ENCODE measurements around the gene NKD1.

NKD1 gene, protein sequence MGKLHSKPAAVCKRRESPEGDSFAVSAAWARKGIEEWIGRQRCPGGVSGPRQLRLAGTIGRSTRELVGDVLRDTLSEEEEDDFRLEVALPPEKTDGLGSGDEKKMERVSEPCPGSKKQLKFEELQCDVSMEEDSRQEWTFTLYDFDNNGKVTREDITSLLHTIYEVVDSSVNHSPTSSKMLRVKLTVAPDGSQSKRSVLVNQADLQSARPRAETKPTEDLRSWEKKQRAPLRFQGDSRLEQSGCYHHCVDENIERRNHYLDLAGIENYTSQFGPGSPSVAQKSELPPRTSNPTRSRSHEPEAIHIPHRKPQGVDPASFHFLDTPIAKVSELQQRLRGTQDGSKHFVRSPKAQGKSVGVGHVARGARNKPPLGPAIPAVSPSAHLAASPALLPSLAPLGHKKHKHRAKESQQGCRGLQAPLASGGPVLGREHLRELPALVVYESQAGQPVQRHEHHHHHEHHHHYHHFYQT

GRCh38 chr16:50548125-50548908, at the start of gene NKD1:
Gene NKD1 (plus strand): TSS chr16:50548396. CDS start chr16:50548554, 158 bp downstream.
- TF ChIP-seq, protein P1, sequence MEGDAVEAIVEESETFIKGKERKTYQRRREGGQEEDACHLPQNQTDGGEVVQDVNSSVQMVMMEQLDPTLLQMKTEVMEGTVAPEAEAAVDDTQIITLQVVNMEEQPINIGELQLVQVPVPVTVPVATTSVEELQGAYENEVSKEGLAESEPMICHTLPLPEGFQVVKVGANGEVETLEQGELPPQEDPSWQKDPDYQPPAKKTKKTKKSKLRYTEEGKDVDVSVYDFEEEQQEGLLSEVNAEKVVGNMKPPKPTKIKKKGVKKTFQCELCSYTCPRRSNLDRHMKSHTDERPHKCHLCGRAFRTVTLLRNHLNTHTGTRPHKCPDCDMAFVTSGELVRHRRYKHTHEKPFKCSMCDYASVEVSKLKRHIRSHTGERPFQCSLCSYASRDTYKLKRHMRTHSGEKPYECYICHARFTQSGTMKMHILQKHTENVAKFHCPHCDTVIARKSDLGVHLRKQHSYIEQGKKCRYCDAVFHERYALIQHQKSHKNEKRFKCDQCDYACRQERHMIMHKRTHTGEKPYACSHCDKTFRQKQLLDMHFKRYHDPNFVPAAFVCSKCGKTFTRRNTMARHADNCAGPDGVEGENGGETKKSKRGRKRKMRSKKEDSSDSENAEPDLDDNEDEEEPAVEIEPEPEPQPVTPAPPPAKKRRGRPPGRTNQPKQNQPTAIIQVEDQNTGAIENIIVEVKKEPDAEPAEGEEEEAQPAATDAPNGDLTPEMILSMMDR (IDR thresholded peaks at IDR 0.05; ENCODE audit: borderline replicate concordance, insufficient read depth, low read depth, low read length) = no peak

DNA sequence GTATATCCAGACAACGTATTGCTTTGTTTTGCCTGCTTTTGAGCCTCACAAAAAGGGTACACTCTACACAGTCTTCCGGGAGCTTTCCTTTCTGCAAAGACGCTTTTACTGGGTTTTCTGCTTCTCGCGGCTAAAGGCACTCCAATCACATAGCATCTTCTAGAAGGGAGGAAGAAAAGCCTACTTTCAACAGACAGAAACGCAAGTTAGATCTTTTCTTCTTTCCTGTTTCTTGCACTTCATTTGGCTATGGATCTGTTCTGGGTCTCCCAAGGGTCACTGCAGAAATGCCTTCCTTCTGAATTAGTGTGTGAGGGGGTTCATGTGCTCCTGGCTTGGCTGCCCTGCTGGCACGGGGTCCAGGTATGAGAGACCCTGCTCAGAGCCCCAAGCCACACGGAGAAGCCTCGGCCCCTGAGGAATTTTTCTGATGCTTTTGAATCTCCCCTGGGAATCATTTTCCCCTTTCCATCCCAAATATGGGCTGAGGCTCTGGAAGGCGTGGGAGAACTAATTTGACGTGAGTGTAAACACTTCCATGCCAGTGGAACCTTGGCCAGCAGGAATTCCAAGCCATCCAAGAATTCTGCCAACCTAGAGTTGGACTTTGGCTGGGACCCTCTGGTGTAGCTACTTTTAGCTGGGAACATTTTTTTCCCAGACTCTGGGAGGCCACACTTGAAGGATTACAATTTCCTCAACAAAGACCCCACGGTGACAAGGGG, 49.6 kb upstream of the NKD1 start:
- TF ChIP-seq, protein P1 (IDR thresholded peaks at IDR 0.05; ENCODE audit: borderline replicate concordance, insufficient read depth, low read depth, low read length) = no peak
- H3K4me3 ChIP-seq (ENCODE audit: low read depth, low read length) = no peak overlapping the region

More at GRCh38 chr16:50548125-50548908, at the start of gene NKD1:
- H3K4me3 ChIP-seq (ENCODE audit: low read depth, low read length) = peak within 1 kb of the TSS; percentile 57

- no peak overlapping the region for H3K4me3 ChIP-seq (ENCODE audit: low read depth, low read length)
- TF ChIP-seq, protein P1 (IDR thresholded peaks at IDR 0.05; ENCODE audit: borderline replicate concordance, insufficient read depth, low read depth, low read length) = no peak
Observed at GRCh38 chr16:50499254-50499653, 48.9 kb upstream of the NKD1 start.

DNA sequence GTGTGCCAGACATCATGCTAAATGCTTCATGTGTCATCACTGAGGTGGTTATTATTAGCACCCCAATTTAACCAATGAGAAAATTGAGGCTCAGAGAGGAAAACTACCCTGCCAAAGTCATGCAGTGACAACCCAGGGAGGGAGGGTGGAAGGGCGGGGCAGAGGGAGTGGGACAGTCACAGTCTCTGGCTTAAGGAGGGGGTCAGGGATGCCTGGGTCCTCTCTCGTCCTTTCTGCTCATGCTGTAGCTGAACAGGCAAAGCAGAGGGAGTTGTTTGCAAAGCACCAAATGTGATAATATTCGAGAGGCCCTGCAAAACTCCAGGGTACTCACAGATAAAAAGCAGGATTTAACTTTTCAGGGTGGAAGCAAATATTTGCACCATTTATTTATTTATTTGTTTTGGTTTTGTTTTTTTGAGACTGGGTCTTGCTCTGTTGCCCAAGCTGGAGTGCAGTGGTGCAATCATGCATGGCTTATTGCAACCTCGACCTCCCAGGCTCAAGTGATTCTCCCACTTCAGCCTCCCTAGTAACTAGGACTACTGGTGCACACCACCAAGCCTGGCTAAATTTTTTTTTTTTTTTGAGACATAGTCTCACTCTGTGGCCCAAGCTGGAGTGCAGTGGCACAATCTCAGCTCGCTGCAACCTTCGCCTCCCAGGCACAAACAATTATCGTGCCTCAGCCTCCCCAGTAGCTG, 47.9 kb upstream of the NKD1 start:
- TF ChIP-seq, protein P1 (IDR thresholded peaks at IDR 0.05; ENCODE audit: borderline replicate concordance, insufficient read depth, low read depth, low read length) = no peak
- H3K4me3 ChIP-seq (ENCODE audit: low read depth, low read length) = no peak overlapping the region

- TF ChIP-seq, protein P1 (IDR thresholded peaks at IDR 0.05; ENCODE audit: borderline replicate concordance, insufficient read depth, low read depth, low read length) = no peak
- H3K4me3 ChIP-seq (ENCODE audit: low read depth, low read length) = no peak overlapping the region
Observed at GRCh38 chr16:50501251-50501650, 46.9 kb upstream of the NKD1 start.

GRCh38 chr16:50501986-50502615, 46.1 kb upstream of the NKD1 start:
- H3K4me3 ChIP-seq (ENCODE audit: low read depth, low read length) = no peak overlapping the region
- TF ChIP-seq, protein P1 (IDR thresholded peaks at IDR 0.05; ENCODE audit: borderline replicate concordance, insufficient read depth, low read depth, low read length) = no peak
